Activated naive CD4-positive, alpha-beta T cell treated with Interleukin-2 at 50 U/mL for 16 hours (primary cell): Measurements from ENCODE around the gene S100A4.
A peak's percentile ranks its signal among the peaks of the same experiment; 100 is the strongest.
"Not testable (repeated sequence)": the region's sequence is repeated elsewhere in the genome, so short reads cannot be mapped to it uniquely, and the experiment has no call there.

Experiments used
- DNase-seq: peaks from one replicate; pipeline ENCODE4 v3.0.0-alpha.2; 2020

Gene S100A4

GRCh38 chr1:153566414-153567371, 21.1 kb upstream of the S100A4 start:
- peak; percentile 89 for DNase-seq

GRCh38 chr1:153565529-153566374, 20.1 kb upstream of the S100A4 start, which contains the start of gene S100A2:
Gene S100A2, minus strand, starts transcription at chr1:153565844. Its CDS starts 1,967 bp downstream, at chr1:153563877.
- peak; percentile 66 for DNase-seq

- no peak for DNase-seq
Measured at GRCh38 chr1:153563991-153564390, 18.4 kb upstream of the S100A4 start.

GRCh38 chr1:153563483-153563901, 17.9 kb upstream of the S100A4 start:
- no peak for DNase-seq

- not testable (repeated sequence) for DNase-seq
Measured at GRCh38 chr1:153562021-153562420, 16.4 kb upstream of the S100A4 start.

- DNase-seq, result no peak
Measured at GRCh38 chr1:153561466-153561985, 15.9 kb upstream of the S100A4 start.

- DNase-seq, result no peak
Measured at GRCh38 chr1:153560771-153561465, 15.3 kb upstream of the S100A4 start.

- DNase-seq, result no peak
Measured at GRCh38 chr1:153560241-153560640, 14.6 kb upstream of the S100A4 start.

- no peak for DNase-seq
Measured at GRCh38 chr1:153557877-153558276, 12.3 kb upstream of the S100A4 start.

GRCh38 chr1:153556348-153556747, 10.7 kb upstream of the S100A4 start:
- DNase-seq, result no peak

- no peak for DNase-seq
Measured at GRCh38 chr1:153553830-153554541, 8.4 kb upstream of the S100A4 start.

- no peak for DNase-seq
Measured at GRCh38 chr1:153553096-153553495, 7.5 kb upstream of the S100A4 start.

- no peak for DNase-seq
Measured at GRCh38 chr1:153552335-153552734, 6.7 kb upstream of the S100A4 start.

GRCh38 chr1:153550827-153551500, 5.4 kb upstream of the S100A4 start:
- no peak for DNase-seq

- no peak for DNase-seq
Measured at GRCh38 chr1:153550398-153550758, 4.8 kb upstream of the S100A4 start.

GRCh38 chr1:153549741-153550397, 4.3 kb upstream of the S100A4 start:
- DNase-seq, result no peak

- DNase-seq, result no peak
Measured at GRCh38 chr1:153548722-153549688, 3.4 kb upstream of the S100A4 start, which contains the start of gene S100A3. Gene S100A3, minus strand, starts transcription at chr1:153549258. Its CDS starts 773 bp downstream, at chr1:153548485.

- no peak for DNase-seq
Measured at GRCh38 chr1:153547560-153548551, 2.2 kb upstream of the S100A4 start.
